ENCODE data around the gene GRIK2.
"Not testable (repeated sequence)": the region's sequence is repeated elsewhere in the genome, so short reads cannot be mapped to it uniquely, and the experiment has no call there.

The GRIK2 gene

GRCh38 chr6:101544286-101544685 lies 150.8 kb downstream of the GRIK2 start:
- DNase-seq: no peak

DNA sequence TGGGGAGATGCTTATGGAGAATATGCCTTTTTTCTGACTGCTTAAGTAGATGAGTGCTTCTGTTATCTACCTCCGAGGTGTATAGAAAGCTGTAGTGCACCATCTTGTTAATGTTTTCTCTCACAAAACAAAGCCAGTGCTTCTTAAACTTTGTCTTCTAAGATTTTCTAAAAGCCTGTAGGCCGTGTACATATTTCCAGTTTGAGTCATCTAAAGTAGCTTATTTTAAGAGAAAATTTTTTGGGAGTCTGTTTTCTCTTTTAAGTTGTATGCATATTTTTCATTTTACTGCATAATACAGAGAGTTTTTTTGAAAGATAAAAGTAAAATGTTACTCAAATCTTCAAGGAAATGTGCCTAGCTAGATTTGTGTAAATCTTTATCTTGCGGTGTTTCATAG lies 151.7 kb downstream of the GRIK2 start:
- no peak for DNase-seq

- DNase-seq: no peak
Measured at GRCh38 chr6:101550451-101550850, 156.9 kb downstream of the GRIK2 start.

DNA sequence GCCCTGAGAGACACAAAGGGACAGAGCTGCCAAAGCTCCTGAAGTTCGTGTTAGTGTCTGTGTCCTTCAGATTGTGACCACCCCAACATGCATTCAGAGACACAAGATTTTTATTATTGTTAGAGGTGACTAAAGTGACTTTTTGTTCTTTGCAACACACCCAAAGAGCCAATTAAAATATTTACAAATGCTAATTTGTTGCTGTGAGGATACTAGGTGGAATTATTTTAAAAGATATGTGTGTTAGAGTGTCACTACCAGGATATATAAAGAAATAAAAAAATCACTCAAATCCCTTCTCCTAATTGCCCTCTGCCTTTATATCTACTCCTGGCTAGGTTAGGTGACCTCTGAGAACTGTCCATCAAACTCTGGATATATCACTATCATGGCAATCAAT lies 160.7 kb downstream of the GRIK2 start:
- no peak for DNase-seq

GRCh38 chr6:101558712-101559111 lies 165.2 kb downstream of the GRIK2 start:
- no peak for DNase-seq

DNA sequence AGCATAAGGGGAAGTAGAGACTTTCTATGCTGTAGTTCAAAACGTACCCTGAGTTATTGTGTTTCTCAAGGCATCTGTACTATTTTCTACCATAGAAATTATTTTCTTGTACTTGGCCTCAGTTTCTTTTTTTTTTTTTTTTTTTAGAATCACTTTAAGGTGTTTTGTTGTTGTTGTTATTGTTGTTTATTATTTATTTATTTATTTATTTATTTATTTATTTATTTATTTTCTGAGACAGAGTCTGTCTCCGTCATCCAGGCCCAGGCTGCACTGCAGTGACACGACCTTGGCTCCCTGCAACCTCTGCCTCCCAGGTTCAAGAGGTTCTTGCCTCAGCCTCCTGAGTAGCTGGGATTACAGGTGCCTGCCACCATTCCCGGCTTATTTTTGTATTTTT lies 179.1 kb downstream of the GRIK2 start:
- no peak for DNase-seq

DNA sequence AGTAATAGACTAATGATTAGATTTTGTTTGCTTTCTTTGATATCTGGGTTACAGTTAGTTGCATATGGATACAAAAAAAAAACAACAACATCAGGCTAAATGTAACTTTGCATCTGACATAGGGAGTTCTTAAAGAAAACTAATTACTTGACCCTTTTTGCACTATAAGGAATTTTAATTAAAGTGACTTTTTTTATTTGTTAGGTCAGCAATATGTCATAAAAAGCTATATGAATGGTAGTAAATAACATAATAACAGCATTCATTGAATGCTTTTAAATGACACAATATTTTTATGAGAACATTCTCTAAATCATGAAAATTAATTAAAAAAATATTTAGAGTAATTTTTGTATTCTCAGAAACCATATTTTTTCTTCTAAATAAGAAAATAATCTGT lies 183.6 kb downstream of the GRIK2 start:
- no peak for DNase-seq

GRCh38 chr6:101578306-101578705 lies 184.8 kb downstream of the GRIK2 start:
- no peak for DNase-seq

DNA sequence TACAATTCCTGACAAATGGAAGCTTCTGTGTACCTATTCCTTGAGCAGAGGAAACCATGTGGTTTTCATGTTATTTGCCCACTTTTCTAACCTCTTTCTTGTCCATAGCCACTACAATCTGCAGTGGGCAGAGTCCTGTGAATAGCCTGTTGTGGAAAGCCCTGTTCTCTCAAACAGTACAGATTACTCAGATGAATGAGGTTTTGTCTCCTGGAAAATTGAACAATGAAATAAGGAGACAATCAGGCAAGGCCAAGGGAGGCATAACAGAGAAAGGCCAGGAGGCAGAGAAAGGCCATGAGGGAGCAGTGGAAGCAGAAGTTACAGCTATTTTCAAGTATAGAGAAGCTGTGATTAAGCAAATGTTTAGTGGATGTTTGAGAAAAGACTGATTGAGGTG lies 189.3 kb downstream of the GRIK2 start:
- no peak for DNase-seq

GRCh38 chr6:101585501-101585900 lies 192.0 kb downstream of the GRIK2 start:
- DNase-seq: no peak

DNA sequence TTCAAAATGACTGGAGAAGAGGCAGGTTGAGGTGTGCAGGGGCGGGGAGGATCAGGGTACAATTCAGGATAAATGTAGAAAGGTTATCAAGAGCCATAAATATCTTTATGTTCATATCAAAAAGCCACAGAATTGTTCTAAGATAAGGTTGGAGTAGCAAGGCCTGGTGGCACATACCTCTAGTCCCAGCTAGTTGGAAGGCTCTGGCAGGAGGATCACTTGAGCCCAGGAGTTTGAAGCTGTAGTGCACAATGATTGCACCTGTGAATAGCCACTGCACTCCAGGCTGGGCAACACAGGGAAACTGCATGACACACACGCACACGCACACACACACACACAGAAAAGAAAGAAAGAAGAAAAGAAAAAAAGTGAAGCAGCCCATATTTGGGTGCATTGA lies 194.8 kb downstream of the GRIK2 start:
- no peak for DNase-seq

- DNase-seq: no peak
Measured at GRCh38 chr6:101595276-101595675, 201.8 kb downstream of the GRIK2 start.

GRCh38 chr6:101597693-101598092 lies 204.2 kb downstream of the GRIK2 start:
- DNase-seq: no peak

DNA sequence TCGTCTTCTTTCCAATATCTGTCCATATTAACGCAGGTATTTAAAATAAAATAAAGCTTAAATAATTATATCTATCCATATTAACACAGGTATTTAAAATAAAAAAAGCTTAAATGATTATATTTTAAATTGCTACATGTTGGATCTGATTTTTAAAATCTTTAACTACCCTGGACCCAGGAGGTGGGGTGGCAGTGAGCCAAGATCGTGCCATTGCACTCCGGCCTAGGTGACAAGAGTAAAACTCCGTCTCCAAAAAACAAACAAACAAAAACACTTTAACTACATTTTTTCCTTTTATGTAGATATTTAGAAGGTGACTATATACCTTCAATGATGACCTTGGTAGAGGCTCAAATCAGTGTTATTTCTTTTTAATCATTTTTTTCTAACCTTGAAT lies 211.9 kb downstream of the GRIK2 start:
- DNase-seq: no peak

DNA sequence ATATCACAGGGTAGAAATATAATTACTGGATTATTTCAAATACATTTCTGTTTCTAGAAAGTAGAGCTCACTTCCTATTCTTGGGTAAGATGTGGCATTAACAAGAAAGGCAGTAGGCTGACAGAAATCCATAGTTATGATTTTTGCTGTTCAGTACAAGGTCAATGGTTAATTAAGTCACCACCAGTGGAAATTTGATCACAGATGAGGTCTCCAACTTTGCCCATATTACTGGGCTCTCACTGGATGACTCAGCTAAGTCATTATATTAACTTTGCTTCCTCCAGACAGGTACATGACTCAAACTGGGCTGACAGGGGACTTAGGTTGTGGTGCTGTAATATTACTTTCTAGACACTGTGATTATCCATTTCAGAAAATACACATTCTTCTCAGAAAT lies 212.4 kb downstream of the GRIK2 start:
- DNase-seq: no peak

GRCh38 chr6:101607111-101607690 lies 213.7 kb downstream of the GRIK2 start:
- peak; percentile 9 for DNase-seq

GRCh38 chr6:101608703-101609102 lies 215.2 kb downstream of the GRIK2 start:
- DNase-seq: no peak

GRCh38 chr6:101613556-101613955 lies 220.0 kb downstream of the GRIK2 start:
- DNase-seq: no peak

DNA sequence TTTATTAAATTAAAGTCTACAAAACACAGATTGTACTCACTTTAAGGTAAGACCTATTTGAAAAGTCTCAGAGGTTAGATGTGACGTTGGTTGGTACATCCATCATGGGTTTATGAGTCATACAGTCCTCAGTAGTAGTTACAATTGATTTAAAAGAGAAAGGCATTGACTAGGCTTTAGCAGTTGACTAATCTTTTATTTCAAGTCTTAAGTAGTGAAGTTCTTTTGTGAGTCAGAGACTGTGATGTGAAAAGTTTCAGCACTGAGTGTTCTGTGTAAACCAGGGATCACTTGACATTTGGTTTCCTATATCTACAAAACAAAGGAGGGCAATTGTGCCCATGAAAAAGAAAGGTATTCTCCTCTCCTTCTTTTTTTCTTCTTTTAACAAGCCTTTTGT lies 221.3 kb downstream of the GRIK2 start:
- DNase-seq: no peak

GRCh38 chr6:101626269-101626668 lies 232.8 kb downstream of the GRIK2 start:
- DNase-seq: peak; percentile 37

- peak; percentile 84 for DNase-seq
Measured at GRCh38 chr6:101630941-101631340, 237.4 kb downstream of the GRIK2 start.

GRCh38 chr6:101633081-101633480 lies 239.6 kb downstream of the GRIK2 start:
- DNase-seq: no peak

GRCh38 chr6:101638865-101639264 lies 245.4 kb downstream of the GRIK2 start:
- not testable (repeated sequence) for DNase-seq

DNA sequence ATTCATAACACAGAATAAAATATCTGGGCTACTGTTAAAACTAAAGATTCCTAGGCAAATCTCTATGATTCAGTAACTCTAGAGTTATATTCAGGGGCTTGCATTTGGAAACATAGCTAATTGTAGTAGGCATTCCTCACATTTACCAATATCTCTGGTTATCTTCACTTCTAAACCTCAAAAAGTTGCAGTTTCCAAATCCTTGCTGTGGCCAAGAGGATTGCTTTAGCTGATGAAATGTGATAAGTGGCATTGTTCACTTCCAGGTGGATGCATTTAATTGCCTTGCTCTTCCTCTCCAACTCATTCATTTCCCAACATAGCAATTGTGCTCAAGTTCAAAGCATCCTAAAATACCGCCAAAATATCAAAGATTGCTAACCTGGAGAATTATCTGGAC lies 246.6 kb downstream of the GRIK2 start:
- no peak for DNase-seq

- DNase-seq: no peak
Measured at GRCh38 chr6:101645770-101646169, 252.3 kb downstream of the GRIK2 start.

All from NCI-H1694 treated with DMSO at 0.1 percent for 48 hours (cell line).